SKM-1 (cell line): ENCODE measurements around the gene TMSB10.
"Not testable (repeated sequence)": the region's sequence is repeated elsewhere in the genome, so short reads cannot be mapped to it uniquely, and the experiment has no call there.

ENCODE experiments used
- DNase-seq: peaks from one replicate; lab custom pipeline; 2025; ENCODE audit not compliant: unreplicated experiment; lab: John Stamatoyannopoulos, UW

Gene TMSB10

GRCh38 chr2:84901593-84902120 is 3.8 kb upstream of the TMSB10 start:
- DNase-seq: no peak

DNA sequence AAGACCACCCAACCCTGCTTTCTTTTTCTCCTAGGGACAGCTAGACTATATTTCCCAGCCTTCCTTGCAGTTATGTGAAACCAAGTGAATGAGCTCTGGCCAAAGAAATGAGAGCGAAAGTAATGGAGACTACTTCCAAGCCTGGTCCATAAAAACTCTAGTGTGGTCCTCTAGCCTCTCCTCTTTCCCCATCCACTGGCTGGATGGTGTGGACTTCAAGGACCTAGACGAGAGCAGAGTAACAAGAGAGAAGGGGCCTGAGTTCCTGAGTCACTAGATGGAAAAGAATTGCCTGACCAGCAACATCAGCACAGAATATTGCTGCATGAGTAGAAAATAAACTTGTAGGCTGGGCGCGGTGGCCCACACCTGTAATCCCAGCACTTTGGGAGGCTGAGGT is 2.9 kb upstream of the TMSB10 start:
- no peak for DNase-seq

GRCh38 chr2:84904151-84904550 is 1.3 kb upstream of the TMSB10 start:
- no peak for DNase-seq

GRCh38 chr2:84904717-84905174 is 710 bp upstream of the TMSB10 start:
- DNase-seq: no peak

DNA sequence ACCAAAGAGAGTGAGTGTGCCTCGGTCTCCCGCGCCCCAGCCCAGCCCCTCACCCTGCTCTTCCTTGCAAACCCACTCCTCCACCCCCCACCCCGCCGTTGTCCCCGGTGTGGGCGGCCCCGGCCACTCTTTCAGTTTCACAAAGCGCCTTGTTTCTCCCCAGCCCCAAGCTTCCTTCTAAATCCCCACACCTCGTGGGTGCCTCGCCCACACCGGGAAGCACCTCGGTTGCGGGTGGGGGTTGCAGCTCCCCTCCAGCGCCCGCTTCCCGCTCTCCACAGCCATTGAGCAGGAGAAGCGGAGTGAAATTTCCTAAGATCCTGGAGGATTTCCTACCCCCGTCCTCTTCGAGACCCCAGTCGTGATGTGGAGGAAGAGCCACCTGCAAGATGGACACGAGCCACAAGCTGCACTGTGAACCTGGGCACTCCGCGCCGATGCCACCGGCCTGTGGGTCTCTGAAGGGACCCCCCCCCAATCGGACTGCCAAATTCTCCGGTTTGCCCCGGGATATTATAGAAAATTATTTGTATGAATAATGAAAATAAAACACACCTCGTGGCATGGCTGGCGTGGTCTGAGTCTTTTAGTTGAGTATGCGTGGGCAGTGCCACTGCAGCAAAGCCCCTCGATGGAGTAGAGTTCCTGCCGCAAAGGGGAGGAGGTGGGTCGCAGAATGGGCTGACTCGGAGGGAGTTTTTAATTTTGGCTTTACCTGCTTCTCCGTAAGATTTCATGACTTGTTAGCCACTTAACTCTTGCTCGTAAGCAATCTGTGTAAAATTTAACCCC is 848 bp downstream of the TMSB10 start:
- no peak for DNase-seq

GRCh38 chr2:84906900-84907714 is 1.7 kb downstream of the TMSB10 start:
- peak; percentile 94 for DNase-seq

DNA sequence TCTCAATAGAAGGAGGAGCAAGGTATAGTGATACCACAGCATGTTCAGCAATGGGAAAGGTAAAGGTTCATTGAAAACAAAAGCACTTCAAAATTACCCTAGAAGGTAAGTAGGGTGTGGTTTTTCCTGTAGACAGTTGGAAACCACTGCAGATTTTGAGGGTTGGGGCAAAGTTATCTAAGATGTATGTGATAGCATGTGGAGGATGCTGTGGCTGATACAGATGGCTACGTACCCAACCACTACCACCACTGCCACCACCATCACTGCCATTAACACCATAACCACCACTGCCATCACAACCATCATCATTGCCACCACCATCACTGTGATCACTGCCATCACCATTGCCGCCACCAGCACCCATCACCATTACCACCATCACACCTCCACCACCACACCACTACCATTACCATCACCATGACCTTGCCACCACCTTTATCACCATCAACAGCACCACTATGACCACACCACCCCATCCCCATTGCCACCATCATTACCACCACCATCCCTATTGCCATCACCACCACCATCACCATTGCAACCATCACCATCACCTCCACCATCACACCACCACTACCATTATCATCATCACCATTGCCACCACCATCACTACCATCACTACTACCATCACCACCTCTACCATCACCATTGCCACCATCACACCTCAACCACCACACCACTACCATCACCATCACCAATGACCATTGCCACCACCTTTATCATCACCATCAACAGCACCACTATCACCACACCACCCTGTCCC is 3.7 kb downstream of the TMSB10 start:
- DNase-seq: no peak

- DNase-seq: no peak
Measured at GRCh38 chr2:84911135-84911678, 5.8 kb downstream of the TMSB10 start.

DNA sequence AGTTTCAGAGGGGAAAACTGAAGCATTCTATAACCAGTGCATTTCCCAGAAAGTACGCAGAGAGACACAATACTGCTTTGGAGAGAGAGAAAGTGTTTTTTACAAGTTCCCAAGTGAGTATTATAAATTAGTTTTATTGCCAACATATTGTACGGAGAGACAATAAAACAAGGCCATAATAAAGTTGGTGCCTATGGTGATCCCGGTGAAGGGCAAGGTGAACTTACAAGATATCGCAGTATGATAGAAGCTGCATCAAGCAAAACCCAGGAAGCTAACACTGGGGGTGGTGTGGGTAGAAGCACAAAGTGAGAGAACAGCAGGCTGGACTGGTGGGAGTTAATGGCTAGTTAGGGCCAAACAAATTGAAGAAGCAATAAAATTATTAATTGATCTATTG is 7.5 kb downstream of the TMSB10 start:
- DNase-seq: no peak

DNA sequence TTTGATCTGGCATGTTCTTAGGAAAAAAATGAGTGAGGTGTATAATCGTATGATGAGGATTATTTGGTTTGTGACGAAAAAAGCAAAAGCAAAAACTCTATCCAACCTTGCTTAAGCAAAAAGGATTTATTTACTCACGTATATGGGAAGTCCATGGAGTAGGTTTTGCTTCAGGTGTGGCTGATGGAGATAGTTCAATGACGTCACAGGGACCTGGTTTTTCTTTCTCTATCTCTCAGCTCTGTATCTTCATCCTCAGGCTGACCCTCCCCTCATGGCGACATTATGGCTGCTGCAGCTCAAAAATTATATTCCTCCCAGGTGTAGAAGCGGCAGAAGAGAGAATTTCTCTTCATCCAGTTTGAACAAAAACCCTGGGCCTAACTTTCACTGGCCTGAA is 8.9 kb downstream of the TMSB10 start:
- DNase-seq: no peak

DNA sequence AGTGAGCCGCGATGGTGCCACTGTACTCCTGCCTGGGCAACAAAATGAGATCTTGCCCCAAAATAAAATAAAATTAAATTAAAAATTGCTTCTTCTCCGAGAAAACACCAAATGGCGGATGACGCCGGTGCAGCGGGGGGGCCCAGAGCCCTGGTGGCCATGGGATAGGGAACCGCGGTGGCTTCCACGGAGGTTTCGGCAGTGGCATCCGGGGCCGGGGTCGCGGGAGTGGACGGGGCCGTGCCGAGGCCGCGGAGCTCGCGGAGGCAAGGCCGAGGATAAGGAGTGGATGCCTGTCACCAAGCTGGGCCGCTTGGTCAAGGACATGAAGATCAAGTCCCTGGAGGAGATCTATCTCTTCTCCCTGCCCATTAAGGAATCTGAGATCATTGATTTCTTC is 10.2 kb downstream of the TMSB10 start:
- not testable (repeated sequence) for DNase-seq

DNA sequence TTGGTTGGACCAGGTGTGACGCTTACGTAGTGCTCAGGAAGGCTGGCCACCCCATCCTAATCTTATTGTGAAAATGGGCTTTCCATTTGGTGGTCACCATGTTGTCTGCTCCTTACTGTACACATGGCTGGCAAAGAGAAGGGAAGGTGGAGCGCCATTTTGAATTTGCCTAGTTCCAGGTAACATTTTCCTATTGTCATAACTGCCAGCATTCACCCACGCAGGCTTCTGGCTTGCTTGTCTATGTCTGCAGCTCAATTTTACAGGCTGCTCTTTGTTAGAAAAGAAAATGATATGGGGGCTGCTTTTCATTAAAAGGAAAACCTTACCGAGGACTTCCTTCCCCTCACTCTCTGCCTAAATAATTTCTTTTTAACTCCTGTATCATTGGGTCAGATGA is 12.4 kb downstream of the TMSB10 start:
- DNase-seq: not testable (repeated sequence)

GRCh38 chr2:84918430-84918829 is 13.0 kb downstream of the TMSB10 start:
- no peak for DNase-seq

GRCh38 chr2:84919885-84920580 is 14.6 kb downstream of the TMSB10 start:
- no peak for DNase-seq

- no peak for DNase-seq
Measured at GRCh38 chr2:84923009-84923408, 17.6 kb downstream of the TMSB10 start.

- DNase-seq: no peak
Measured at GRCh38 chr2:84924173-84925106, 19.0 kb downstream of the TMSB10 start.

DNA sequence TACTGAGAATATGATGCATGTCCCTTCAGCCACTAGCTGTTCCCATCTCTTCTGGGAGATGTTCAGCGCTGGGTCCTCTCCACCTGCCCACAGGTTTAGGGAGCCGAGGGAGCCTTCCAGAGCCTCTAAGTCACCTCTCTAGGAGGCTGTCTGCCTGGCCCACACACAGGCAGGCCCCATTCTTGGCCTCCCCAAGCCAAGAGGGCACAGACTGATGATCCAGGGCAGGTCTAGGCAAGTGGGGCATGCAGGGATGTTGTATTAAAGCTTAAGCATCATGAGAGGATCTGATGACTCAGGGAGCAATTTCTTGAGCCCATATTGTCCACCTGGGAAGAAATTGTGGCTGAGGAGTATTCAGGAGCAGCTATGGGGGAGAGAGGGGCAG is 19.9 kb downstream of the TMSB10 start:
- DNase-seq: no peak

- peak; percentile 97 for DNase-seq
Measured at GRCh38 chr2:84925724-84926376, 20.4 kb downstream of the TMSB10 start.

GRCh38 chr2:84927275-84927627 is 21.8 kb downstream of the TMSB10 start:
- DNase-seq: no peak
